Lung (tissue), 12 donors: ENCODE measurements around the gene ACP3. TPM values are rescaled to one million over a fixed set of nuclear protein-coding genes. Genes with fewer than 3 reads are reported as not detected.

Experiments used
- ATAC-seq: fragments of 200-7000 bp; cut with Tn5 transposase; one replicate; pipeline ENCODE4 v1.9.1; 2020; ENCODE audit warnings: moderate number of reproducible peaks; ENCODE audit not compliant: insufficient read depth, low FRiP score
- DNase-seq, 3 donors: peaks; one replicate each; pipeline ENCODE4 v3.0.0-alpha.2; 2013 to 2017
- H3K27ac ChIP-seq, 2 donors: one replicate each; pipeline ENCODE4 v1.5.1; 2013; ENCODE audit warnings: mild to moderate bottlenecking in 2 of 2, moderate library complexity in 2 of 2, control low read depth in 1 of 2, inconsistent platforms in 1 of 2, low read depth in 1 of 2, low read length in 1 of 2
- H3K27me3 ChIP-seq, 3 donors: one replicate each; pipeline ENCODE4 v1.5.1; 2013; ENCODE audit warnings: low read length in 2 of 3; ENCODE audit not compliant: control insufficient read depth in 3 of 3, insufficient read depth in 3 of 3
- H3K36me3 ChIP-seq, 4 donors: one replicate each; pipeline ENCODE4 v1.5.1; 2013; ENCODE audit warnings: low read length in 4 of 4, mild to moderate bottlenecking in 1 of 4, moderate library complexity in 1 of 4; ENCODE audit not compliant: control insufficient read depth in 4 of 4, insufficient read depth in 4 of 4
- H3K4me1 ChIP-seq, 5 donors: one replicate each; pipeline ENCODE4 v1.5.1; 2013; ENCODE audit warnings: low read length in 5 of 5, mild to moderate bottlenecking in 2 of 5, moderate library complexity in 1 of 5; ENCODE audit not compliant: control insufficient read depth in 5 of 5, insufficient read depth in 5 of 5
- H3K4me3 ChIP-seq: one replicate; pipeline ENCODE4 v1.5.1; 2013; ENCODE audit warnings: mild to moderate bottlenecking, control low read depth, moderate library complexity
- H3K9ac ChIP-seq, 2 donors: one replicate each; pipeline ENCODE4 v1.5.1; 2013; ENCODE audit warnings: low read length in 2 of 2, control low read depth in 1 of 2; ENCODE audit not compliant: insufficient read depth in 1 of 2
- H3K9me3 ChIP-seq, 4 donors: one replicate each; pipeline ENCODE4 v1.5.1; 2013; ENCODE audit warnings: low read length in 3 of 4, mild to moderate bottlenecking in 1 of 4, moderate library complexity in 1 of 4; ENCODE audit not compliant: control insufficient read depth in 4 of 4, insufficient read depth in 3 of 4
- CTCF ChIP-seq: IDR thresholded peaks from 2 replicates; pipeline ENCODE4 v1.5.1; 2012; ENCODE audit warnings: mild to moderate bottlenecking; ENCODE audit errors: control extremely low read depth, extremely low read depth
- WGBS, 2 donors: extraction: QIAGEN DNeasy Blood & Tissue Kit; methylation state at CpG; one replicate each; pipeline ENCODE4 v1.1.7; 2013; 5-methylcytosine and 5-hydroxymethylcytosine counted together
- polyA plus RNA-seq, 2 donors: library from polyadenylated mRNA; stranded (reverse); fragments of 200-250 nt; gene quantifications; one replicate each; pipeline ENCODE4 v1.2.1, GENCODE V29; 2013
- total RNA-seq, 2 donors: library from RNA; depleted of rRNA in 1 of 2; stranded (reverse); fragments of >200 nt in 1 of 2; gene quantifications; one replicate each; pipeline ENCODE4 v1.2.1, GENCODE V29; 2014 to 2021
- donor health status: control.
- donor health status: control.
- donor health status: Bipolar disorder and iron deficiency.
- donor health status: healthy.
- donor health status: DM: yes; HTN: yes; CAD: no.

Gene ACP3
- total and polyA plus RNA-seq, 4 donors = 3.5 to 66.4 (median 14.4) TPM

- H3K4me1 ChIP-seq = peaks cover 0 to 14% (median 0%) of the 10 kb centered on the region in 5 donors
- TF ChIP-seq CTCF = no peak
- H3K4me3 ChIP-seq = no peak overlapping the region
- DNase-seq = no peak
- no peaks in the 10 kb centered on the region for H3K27me3 ChIP-seq
- WGBS, 2 donors = 44 to 64% methylated on average over 2 of the region's 2 CpGs
- no peak overlapping the region for H3K27ac ChIP-seq
- H3K9me3 ChIP-seq = no peaks in the 10 kb centered on the region
- peak overlapping the region in 1 of 2 donors; percentile 38 for H3K9ac ChIP-seq
- no peak for ATAC-seq
- peaks cover 0 to 2% (median under 1%) of the 10 kb centered on the region in 4 donors for H3K36me3 ChIP-seq
Observed at GRCh38 chr3:132342610-132343009, 25.4 kb downstream of the ACP3 start.

GRCh38 chr3:132343018-132343612 lies 25.9 kb downstream of the ACP3 start:
- ATAC-seq (peak; percentile 54), DNase-seq (peak; percentile 56 to 84 (median 80))
- no peak overlapping the region for H3K4me3 ChIP-seq
- peak; percentile 49 for TF ChIP-seq CTCF
- H3K9ac ChIP-seq = peak overlapping the region in 1 of 2 donors; percentile 38
- H3K4me1 ChIP-seq = peaks cover 0 to 14% (median 0%) of the 10 kb centered on the region in 5 donors
- no peaks in the 10 kb centered on the region for H3K9me3 ChIP-seq
- no peak overlapping the region for H3K27ac ChIP-seq
- peaks cover 0 to 2% (median under 1%) of the 10 kb centered on the region in 4 donors for H3K36me3 ChIP-seq
- no peaks in the 10 kb centered on the region for H3K27me3 ChIP-seq
- WGBS, 2 donors = 3 to 4% methylated on average over 6 of the region's 6 CpGs

GRCh38 chr3:132344666-132345280 lies 27.6 kb downstream of the ACP3 start:
- H3K4me3 ChIP-seq = no peak overlapping the region
- TF ChIP-seq CTCF = no peak
- H3K4me1 ChIP-seq = peaks cover 0 to 14% (median 0%) of the 10 kb centered on the region in 5 donors
- H3K9ac ChIP-seq = no peak overlapping the region
- H3K27ac ChIP-seq = no peak overlapping the region
- no peaks in the 10 kb centered on the region for H3K9me3 ChIP-seq
- DNase-seq = peak in 1 of 3 donors; percentile 11
- no peak for ATAC-seq
- H3K27me3 ChIP-seq = no peaks in the 10 kb centered on the region
- peaks cover 0 to 2% (median under 1%) of the 10 kb centered on the region in 4 donors for H3K36me3 ChIP-seq
